Right ventricle myocardium superior (tissue), 1 donor: Measurements from ENCODE around the gene HEATR5A. TPM values are rescaled to one million over a fixed set of nuclear protein-coding genes. Genes with fewer than 3 reads are reported as not detected.

ENCODE experiments used
- ATAC-seq: fragments of 200-7000 bp; cut with Tn5 transposase; one replicate; pipeline ENCODE4 v1.9.1; 2020; ENCODE audit warnings: mild to moderate bottlenecking; ENCODE audit not compliant: poor library complexity
- DNase-seq: peaks from one replicate; pipeline ENCODE4 v3.0.0-alpha.2; 2020
- intact Hi-C: fragments of 100-400 bp; cut with DNase I; formaldehyde crosslinking; loops from one replicate; pipeline ENCODE4 v1.11.2; 2022
- total RNA-seq: library from RNA; stranded (reverse); fragmentation: NEBNext Ultra II Directional; extraction: Animal tissue kit (Norgen Biotek cat#: 25700); gene quantifications from one replicate; pipeline ENCODE4 v1.2.1, GENCODE V29; 2021
- donor health status: DM: no; HTN: yes; CAD: no; lungs with severe emphysema.

Gene HEATR5A
- total RNA-seq, 1 donor from 2014 or later, result 47.8 TPM

GRCh38 chr14:31430634-31431264, 10.4 kb upstream of the HEATR5A start:
- ATAC-seq (no peak), DNase-seq (no peak)
- intact Hi-C loops, result no loop called here

- DNase-seq (no peak), ATAC-seq (no peak)
- intact Hi-C loops, result no loop called here
These were observed 9.4 kb upstream of the HEATR5A start for GRCh38 chr14:31429791-31430190.

GRCh38 chr14:31428011-31428410, 7.7 kb upstream of the HEATR5A start:
- no peak for ATAC-seq
- intact Hi-C loops, result no loop called here
- no peak for DNase-seq

GRCh38 chr14:31426663-31427062, 6.3 kb upstream of the HEATR5A start:
- ATAC-seq (no peak), DNase-seq (no peak)
- intact Hi-C loops, result no loop called here

GRCh38 chr14:31425905-31426304, 5.6 kb upstream of the HEATR5A start:
- ATAC-seq (no peak), DNase-seq (no peak)
- intact Hi-C loops, result no loop called here

- intact Hi-C loops, result no loop called here
- ATAC-seq (no peak), DNase-seq (no peak)
These were observed 850 bp upstream of the HEATR5A start for GRCh38 chr14:31421200-31421599.

- intact Hi-C loops, result no loop called here
- ATAC-seq, result peak; percentile 81
- DNase-seq, result peak; percentile 81
These were observed 407 bp downstream of the HEATR5A start for GRCh38 chr14:31419967-31420318.

- ATAC-seq (no peak), DNase-seq (no peak)
- intact Hi-C loops, result no loop called here
These were observed 977 bp downstream of the HEATR5A start for GRCh38 chr14:31419179-31419966.

GRCh38 chr14:31418440-31418839, 1.9 kb downstream of the HEATR5A start:
- ATAC-seq (no peak), DNase-seq (no peak)
- intact Hi-C loops, result no loop called here

- ATAC-seq, result no peak
- intact Hi-C loops, result no loop called here
- no peak for DNase-seq
These were observed 6.0 kb downstream of the HEATR5A start for GRCh38 chr14:31414190-31414833.

GRCh38 chr14:31411218-31411727, 9.1 kb downstream of the HEATR5A start:
- DNase-seq (no peak), ATAC-seq (peak; percentile 52)
- intact Hi-C loops, result no loop called here

- ATAC-seq, result no peak
- intact Hi-C loops, result no loop called here
These were observed 10.2 kb downstream of the HEATR5A start for GRCh38 chr14:31410048-31410650.

GRCh38 chr14:31408421-31408820, 11.9 kb downstream of the HEATR5A start:
- ATAC-seq (no peak), DNase-seq (no peak)
- intact Hi-C loops, result no loop called here

More at GRCh38 chr14:31410048-31410650, 10.2 kb downstream of the HEATR5A start:
- DNase-seq, result no peak

GRCh38 chr14:31405599-31406232, 14.6 kb downstream of the HEATR5A start:
- DNase-seq (no peak), ATAC-seq (no peak)
- intact Hi-C loops, result no loop called here

- DNase-seq (no peak), ATAC-seq (no peak)
- intact Hi-C loops, result no loop called here
These were observed 15.2 kb downstream of the HEATR5A start for GRCh38 chr14:31405106-31405505.

GRCh38 chr14:31403707-31404106, 16.6 kb downstream of the HEATR5A start:
- ATAC-seq (no peak), DNase-seq (no peak)
- intact Hi-C loops, result no loop called here

- no peak for DNase-seq
- intact Hi-C loops, result no loop called here
- ATAC-seq, result no peak
These were observed 17.4 kb downstream of the HEATR5A start for GRCh38 chr14:31402764-31403439.

GRCh38 chr14:31401369-31401932, 18.9 kb downstream of the HEATR5A start:
- peak; percentile 75 for ATAC-seq
- intact Hi-C loops, result no loop called here
- no peak for DNase-seq
